CD1c-positive myeloid dendritic cell (primary cell): ENCODE results near the gene WWOX.

ENCODE experiments used
- DNase-seq: peaks from one replicate; pipeline ENCODE4 v3.0.0-alpha.2; 2016; ENCODE audit errors: extremely low spot score

The WWOX gene

GRCh38 chr16:78609402-78610274 is 510.2 kb downstream of the WWOX start:
- no peak for DNase-seq

GRCh38 chr16:78611318-78611717 is 511.9 kb downstream of the WWOX start:
- no peak for DNase-seq

GRCh38 chr16:78619811-78620210 is 520.4 kb downstream of the WWOX start:
- DNase-seq = no peak

- DNase-seq = no peak
Observed at GRCh38 chr16:78620291-78620690, 520.8 kb downstream of the WWOX start.

- DNase-seq = no peak
Observed at GRCh38 chr16:78623796-78624195, 524.3 kb downstream of the WWOX start.

GRCh38 chr16:78624366-78624765 is 524.9 kb downstream of the WWOX start:
- DNase-seq = no peak

GRCh38 chr16:78628461-78629045 is 529.1 kb downstream of the WWOX start:
- DNase-seq = no peak

GRCh38 chr16:78629173-78629572 is 529.7 kb downstream of the WWOX start:
- DNase-seq = no peak

- no peak for DNase-seq
Observed at GRCh38 chr16:78630102-78630501, 530.6 kb downstream of the WWOX start.

- DNase-seq = no peak
Observed at GRCh38 chr16:78633551-78633950, 534.1 kb downstream of the WWOX start.

GRCh38 chr16:78635807-78636206 is 536.4 kb downstream of the WWOX start:
- DNase-seq = no peak

GRCh38 chr16:78638371-78638770 is 538.9 kb downstream of the WWOX start:
- DNase-seq = no peak

GRCh38 chr16:78639775-78640174 is 540.3 kb downstream of the WWOX start:
- no peak for DNase-seq

- no peak for DNase-seq
Observed at GRCh38 chr16:78640886-78641285, 541.4 kb downstream of the WWOX start.

GRCh38 chr16:78641433-78641832 is 542.0 kb downstream of the WWOX start:
- no peak for DNase-seq

- no peak for DNase-seq
Observed at GRCh38 chr16:78642621-78643285, 543.3 kb downstream of the WWOX start.

- no peak for DNase-seq
Observed at GRCh38 chr16:78645657-78646056, 546.2 kb downstream of the WWOX start.

- DNase-seq = peak; percentile 2
Observed at GRCh38 chr16:78647019-78647418, 547.6 kb downstream of the WWOX start.

- no peak for DNase-seq
Observed at GRCh38 chr16:78647491-78647890, 548.0 kb downstream of the WWOX start.

- DNase-seq = no peak
Observed at GRCh38 chr16:78648517-78648916, 549.1 kb downstream of the WWOX start.

GRCh38 chr16:78650339-78651074 is 551.1 kb downstream of the WWOX start:
- DNase-seq = no peak

- DNase-seq = no peak
Observed at GRCh38 chr16:78654929-78655328, 555.5 kb downstream of the WWOX start.
